Cerebellar nuclear complex (tissue), 1 donor: ENCODE results near the gene VEGFA.
A peak's percentile ranks its signal among the peaks of the same experiment; 100 is the strongest.

Experiments used
- DNase-seq, 2 experiments: peaks; one replicate each; lab custom pipeline; 2025; lab: John Stamatoyannopoulos, UW

Gene VEGFA

GRCh38 chr6:43785220-43785752, 15.3 kb downstream of the VEGFA start:
- no peak for DNase-seq

- no peak for DNase-seq
These were observed 15.9 kb downstream of the VEGFA start for GRCh38 chr6:43785904-43786303.

GRCh38 chr6:43786664-43787329, 16.8 kb downstream of the VEGFA start:
- no peak for DNase-seq

GRCh38 chr6:43788301-43788700, 18.3 kb downstream of the VEGFA start:
- DNase-seq: no peak

GRCh38 chr6:43789447-43789846, 19.4 kb downstream of the VEGFA start:
- no peak for DNase-seq

- DNase-seq: no peak
These were observed 20.0 kb downstream of the VEGFA start for GRCh38 chr6:43790031-43790430.

GRCh38 chr6:43791745-43792422, 21.9 kb downstream of the VEGFA start:
- no peak for DNase-seq

GRCh38 chr6:43793154-43793874, 23.3 kb downstream of the VEGFA start:
- DNase-seq: no peak

- DNase-seq: no peak
These were observed 23.8 kb downstream of the VEGFA start for GRCh38 chr6:43793875-43794242.

GRCh38 chr6:43795421-43795820, 25.4 kb downstream of the VEGFA start:
- no peak for DNase-seq

GRCh38 chr6:43796168-43796567, 26.2 kb downstream of the VEGFA start:
- no peak for DNase-seq

GRCh38 chr6:43796903-43797890, 27.2 kb downstream of the VEGFA start:
- DNase-seq: no peak

GRCh38 chr6:43797919-43798318, 27.9 kb downstream of the VEGFA start:
- DNase-seq: no peak

- DNase-seq: no peak
These were observed 28.9 kb downstream of the VEGFA start for GRCh38 chr6:43798688-43799444.

- DNase-seq: no peak
These were observed 29.7 kb downstream of the VEGFA start for GRCh38 chr6:43799551-43800297.

- no peak for DNase-seq
These were observed 30.2 kb downstream of the VEGFA start for GRCh38 chr6:43800298-43800623.

- peak in 1 of 2 experiments; percentile 35 for DNase-seq
These were observed 30.9 kb downstream of the VEGFA start for GRCh38 chr6:43800746-43801494.

- peak in 1 of 2 experiments; percentile 43 for DNase-seq
These were observed 31.6 kb downstream of the VEGFA start for GRCh38 chr6:43801495-43802181.
